Endothelial cell of umbilical vein (primary cell): ENCODE data around the gene UBR3. TPM values are rescaled to one million over a fixed set of nuclear protein-coding genes. Genes with fewer than 3 reads are reported as not detected.

Source experiments
- BruUV-seq: library from RNA; stranded (reverse); fragments of 400-500 nt; replicated peaks from 2 replicates; lab custom pipeline; 2021; lab: Mats Ljungman, UMichigan
- CTCF ChIA-PET: fragments of 300-600, 350-600 bp; sonication (Branson Sonifier 250); formaldehyde crosslinking; loops from one replicate; lab custom pipeline; 2021; ENCODE audit warnings: antibody characterized with exemption, inconsistent platforms; lab: Charles Lee
- POLR2A ChIA-PET: fragments of 300-600, 350-600 bp; sonication (Branson Sonifier 250); formaldehyde crosslinking; loops from one replicate; lab custom pipeline; 2021; ENCODE audit warnings: antibody characterized with exemption, inconsistent platforms; lab: Charles Lee
- DNase-seq: peaks from one replicate; pipeline ENCODE4 v3.0.0-alpha.2; 2011; ENCODE audit warnings: low read depth, low spot score
- FAIRE-seq: peaks from 2 replicates; lab custom pipeline; 2011; peaks lifted over from hg19 to GRCh38; lab: Jason Lieb, UNC
- H2AFZ ChIP-seq: 2 replicates; pipeline ENCODE4 v1.6.0; 2012; ENCODE audit warnings: low read depth, low read length, control low read depth, inconsistent platforms
- H3K27ac ChIP-seq: 2 replicates; pipeline ENCODE4 v1.5.1; 2011; ENCODE audit warnings: low read depth, mild to moderate bottlenecking, control low read depth, low read length, moderate library complexity; ENCODE audit not compliant: insufficient read depth
- H3K27me3 ChIP-seq, 2 experiments: 2 replicates each; pipeline versions ENCODE4 v1.6.0 to v1.6.1; 2011; ENCODE audit warnings: low read length in 2 of 2, mixed read lengths in 1 of 2; ENCODE audit not compliant: control insufficient read depth in 2 of 2, insufficient read depth in 2 of 2
- H3K36me3 ChIP-seq, 2 experiments: 2 replicates in 1 of 2; 3 replicates in 1 of 2; pipeline ENCODE4 v1.5.1; 2011; ENCODE audit warnings: low read length in 2 of 2, mild to moderate bottlenecking in 1 of 2, moderate library complexity in 1 of 2; ENCODE audit not compliant: control insufficient read depth in 2 of 2, insufficient read depth in 2 of 2; ENCODE audit errors: extremely low read depth in 1 of 2
- H3K4me1 ChIP-seq: 3 replicates; pipeline ENCODE4 v1.5.1; 2011; ENCODE audit warnings: mild to moderate bottlenecking, low read length; ENCODE audit not compliant: control insufficient read depth, insufficient read depth; ENCODE audit errors: extremely low read depth
- H3K4me2 ChIP-seq: 2 replicates; pipeline ENCODE4 v1.6.1; 2011; ENCODE audit warnings: low read length, control low read depth, mixed read lengths; ENCODE audit not compliant: insufficient read depth
- H3K4me3 ChIP-seq, 3 experiments: fragments of 200-600 bp in 1 of 3; sonication (generic), shearing (Covaris generic) in 1 of 3; replicated peaks in 1 of 3; 2 replicates each; pipeline ENCODE4 v1.5.1; 2011 to 2016; ENCODE audit warnings: control low read depth in 3 of 3, low read length in 3 of 3, mild to moderate bottlenecking in 2 of 3, inconsistent platforms in 1 of 3, low read depth in 1 of 3, moderate library complexity in 1 of 3; ENCODE audit not compliant: insufficient read depth in 1 of 3
- H3K79me2 ChIP-seq: 2 replicates; pipeline ENCODE4 v1.6.0; 2012; ENCODE audit warnings: low read length, inconsistent platforms; ENCODE audit not compliant: control insufficient read depth, insufficient read depth
- H3K9ac ChIP-seq: replicated peaks from 2 replicates; pipeline ENCODE3; 2011; ENCODE audit warnings: low read length, control low read depth; ENCODE audit not compliant: insufficient read depth; ENCODE audit errors: extremely low read depth
- H3K9me1 ChIP-seq: replicated peaks from 3 replicates; pipeline ENCODE4 v1.6.0; 2011; ENCODE audit warnings: mild to moderate bottlenecking, low read length; ENCODE audit not compliant: control insufficient read depth, insufficient read depth; ENCODE audit errors: extremely low read depth
- H3K9me3 ChIP-seq: replicated peaks from 2 replicates; pipeline ENCODE4 v1.5.1; 2012; ENCODE audit warnings: low read length, inconsistent platforms; ENCODE audit not compliant: control insufficient read depth, insufficient read depth
- H4K20me1 ChIP-seq: replicated peaks from 2 replicates; pipeline ENCODE3; 2011; ENCODE audit warnings: mild to moderate bottlenecking, low read length; ENCODE audit not compliant: control insufficient read depth, insufficient read depth; ENCODE audit errors: extremely low read depth
- FOS ChIP-seq: IDR thresholded peaks from 2 replicates; pipeline ENCODE4 v1.6.1; 2011; ENCODE audit warnings: mild to moderate bottlenecking, low read length, moderate library complexity, borderline replicate concordance; ENCODE audit not compliant: insufficient read depth
- POLR2A ChIP-seq: IDR thresholded peaks from 2 replicates; pipeline ENCODE4 v1.6.1; 2012; ENCODE audit warnings: low read depth, mild to moderate bottlenecking, control low read depth, low read length
- dilution Hi-C: fragments of 300-500 bp; cut with MboI; formaldehyde crosslinking; loops from one replicate; pipeline ENCODE4 v1.15.0; 2019; ENCODE audit warnings: low sequenced_read_pairs; ENCODE audit not compliant: extremely low pct_ligation_motif_present
- intact Hi-C: fragments of 100-400 bp; cut with micrococcal nuclease; formaldehyde crosslinking; loops from one replicate; pipeline ENCODE4 v1.10.0; 2022
- polyA plus RNA-seq, 4 experiments: library from polyadenylated mRNA; depleted of rRNA in 3 of 4; stranded (reverse) in 3 of 4; unstranded in 1 of 4; fragments of >200 nt; gene quantifications; 2 replicates each; pipeline versions ENCODE4 v1.2.1 to v1.2.3, GENCODE V29; 2011 to 2012; ENCODE audit warnings: missing spikeins in 1 of 4
- total RNA-seq: library from RNA; stranded (reverse); gene quantifications from 2 replicates; pipeline ENCODE4 v1.2.3, GENCODE V29; 2021
- TF ChIP-seq, protein P1 (sequence below): IDR thresholded peaks from 2 replicates; pipeline ENCODE4 v1.6.1; 2011; ENCODE audit not compliant: insufficient read depth, insufficient read length
- TF ChIP-seq, protein P2 (sequence below), 2 donors: IDR thresholded peaks; 1 replicate in 1 of 2; 2 replicates in 1 of 2; pipeline ENCODE4 v1.5.1; 2011; ENCODE audit warnings: low read length in 2 of 2, mild to moderate bottlenecking in 2 of 2, moderate library complexity in 2 of 2, control low read depth in 1 of 2, inconsistent platforms in 1 of 2, low read depth in 1 of 2; ENCODE audit not compliant: insufficient read depth in 1 of 2; ENCODE audit errors: extremely low read depth in 1 of 2

The UBR3 gene
- total and polyA plus RNA-seq, 2 donors (not counting 3 experiments of a cell fraction or from before 2014, with no cell fraction given): 5.3 to 27.5 TPM

DNA sequence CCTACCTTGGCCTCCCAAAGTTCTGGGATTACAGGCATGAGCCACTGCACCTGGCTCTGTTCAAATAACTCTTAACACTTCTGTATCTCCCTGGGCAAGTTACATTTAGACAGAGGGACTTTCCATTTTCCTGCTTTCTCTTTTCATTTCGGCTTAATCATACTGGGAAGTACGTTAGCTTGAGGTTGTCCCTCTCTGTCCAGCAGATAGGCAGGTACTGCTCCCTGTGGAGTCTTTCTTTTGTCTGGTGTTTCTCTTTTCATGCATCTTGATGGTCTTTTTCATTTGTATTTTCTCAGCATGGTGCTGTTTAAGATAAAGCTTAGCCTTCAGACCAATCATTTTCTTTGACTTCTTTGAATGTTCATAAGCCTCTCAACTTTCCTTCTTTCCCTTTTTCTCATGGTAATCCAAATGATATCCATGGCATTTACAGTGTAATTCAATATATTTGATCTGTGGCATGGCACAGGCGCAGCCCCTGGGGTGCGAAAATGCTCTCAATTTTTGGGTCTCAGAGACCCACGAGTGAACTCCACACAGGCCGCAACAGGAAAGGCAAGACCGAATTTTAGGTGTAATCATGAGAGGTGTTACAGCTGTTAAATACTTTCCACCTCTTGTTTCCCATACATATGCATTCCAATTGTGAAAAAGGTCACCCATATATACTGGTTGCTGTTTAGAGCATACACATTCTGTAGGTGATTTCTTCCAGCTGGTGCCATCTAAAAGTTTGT is 250.7 kb downstream of the UBR3 start:
- H4K20me1 ChIP-seq: no peaks in the 10 kb centered on the region
- no peak overlapping the region for H3K27ac ChIP-seq
- no peak overlapping the region for H3K4me2 ChIP-seq
- H2AFZ ChIP-seq: no peak overlapping the region
- DNase-seq: no peak
- no peak overlapping the region for H3K9ac ChIP-seq
- H3K4me3 ChIP-seq: no peak overlapping the region
- TF ChIP-seq, protein P1, sequence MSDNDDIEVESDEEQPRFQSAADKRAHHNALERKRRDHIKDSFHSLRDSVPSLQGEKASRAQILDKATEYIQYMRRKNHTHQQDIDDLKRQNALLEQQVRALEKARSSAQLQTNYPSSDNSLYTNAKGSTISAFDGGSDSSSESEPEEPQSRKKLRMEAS: no peak
- CTCF ChIA-PET: interaction anchor here (1.5 kb wide), 1 partner anchor 11 kb away, joined by 4 read pairs; no protein-coding TSS in a partner anchor
- FAIRE-seq: no peak
- H3K4me1 ChIP-seq: peaks cover 8% of the 10 kb centered on the region
- POLR2A ChIA-PET: no interaction called here
- no peaks in the 10 kb centered on the region for H3K9me3 ChIP-seq
- no peaks in the 10 kb centered on the region for H3K36me3 ChIP-seq
- no peaks in the 10 kb centered on the region for H3K79me2 ChIP-seq
- no peaks in the 10 kb centered on the region for H3K9me1 ChIP-seq
- intact Hi-C loops (loop anchor here (10.0 kb wide), 1 partner anchor 147 kb away; no protein-coding TSS in a partner anchor), dilution Hi-C loops (no loop called here)
- H3K27me3 ChIP-seq: no peaks in the 10 kb centered on the region
- BruUV-seq: no TSS peak

DNA sequence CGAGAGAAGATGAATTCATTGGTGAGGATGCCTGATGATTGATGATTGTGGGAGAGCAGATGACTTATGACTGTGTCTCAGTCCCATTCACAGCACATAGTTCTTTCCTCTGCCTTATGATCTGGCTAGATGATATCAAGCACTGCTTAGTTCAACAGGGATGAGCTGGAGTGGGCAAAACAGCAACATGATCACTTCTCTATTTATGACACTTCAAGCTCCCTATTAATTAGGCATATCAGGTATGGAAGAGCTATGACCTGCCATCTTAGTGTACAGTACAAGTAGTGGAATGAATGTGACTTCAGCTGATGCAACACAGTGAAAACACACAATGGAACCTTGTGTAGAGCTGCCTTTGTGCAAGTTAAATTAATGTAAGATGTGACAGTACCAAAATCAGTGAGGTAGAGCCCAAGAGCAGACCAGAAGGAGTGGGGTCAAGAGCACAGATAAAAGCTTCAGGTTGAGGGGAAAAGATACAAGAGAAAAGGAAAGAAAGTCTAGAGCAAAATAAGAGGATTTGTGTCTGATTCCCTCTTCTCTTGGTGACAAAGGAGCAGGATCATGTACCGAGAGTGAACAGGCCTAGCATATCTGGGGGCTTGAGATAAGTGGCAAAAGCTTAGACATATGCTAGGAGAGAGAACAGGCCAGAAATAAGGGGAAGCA is 257.7 kb downstream of the UBR3 start:
- TF ChIP-seq POLR2A (no peak), FOS (no peak)
- TF ChIP-seq, protein P2, sequence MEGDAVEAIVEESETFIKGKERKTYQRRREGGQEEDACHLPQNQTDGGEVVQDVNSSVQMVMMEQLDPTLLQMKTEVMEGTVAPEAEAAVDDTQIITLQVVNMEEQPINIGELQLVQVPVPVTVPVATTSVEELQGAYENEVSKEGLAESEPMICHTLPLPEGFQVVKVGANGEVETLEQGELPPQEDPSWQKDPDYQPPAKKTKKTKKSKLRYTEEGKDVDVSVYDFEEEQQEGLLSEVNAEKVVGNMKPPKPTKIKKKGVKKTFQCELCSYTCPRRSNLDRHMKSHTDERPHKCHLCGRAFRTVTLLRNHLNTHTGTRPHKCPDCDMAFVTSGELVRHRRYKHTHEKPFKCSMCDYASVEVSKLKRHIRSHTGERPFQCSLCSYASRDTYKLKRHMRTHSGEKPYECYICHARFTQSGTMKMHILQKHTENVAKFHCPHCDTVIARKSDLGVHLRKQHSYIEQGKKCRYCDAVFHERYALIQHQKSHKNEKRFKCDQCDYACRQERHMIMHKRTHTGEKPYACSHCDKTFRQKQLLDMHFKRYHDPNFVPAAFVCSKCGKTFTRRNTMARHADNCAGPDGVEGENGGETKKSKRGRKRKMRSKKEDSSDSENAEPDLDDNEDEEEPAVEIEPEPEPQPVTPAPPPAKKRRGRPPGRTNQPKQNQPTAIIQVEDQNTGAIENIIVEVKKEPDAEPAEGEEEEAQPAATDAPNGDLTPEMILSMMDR (IDR thresholded peaks at IDR 0.05; ENCODE audit: extremely low read depth in 1 of 2, insufficient read depth in 1 of 2, low read depth in 1 of 2, low read length in 2 of 2): no peak
- ChIA-PET POLR2A (no interaction called here), CTCF (interaction anchor here (1.0 kb wide), 1 partner anchor 71 kb away, joined by 3 read pairs; no protein-coding TSS in a partner anchor)
- Histone ChIP-seq H2AFZ (no peak overlapping the region), H3K79me2 (no peaks in the 10 kb centered on the region), H3K9ac (no peak overlapping the region), H3K27ac (no peak overlapping the region), H3K36me3 (peaks cover 0 to 2% of the 10 kb centered on the region in 2 experiments), H3K9me1 (peaks cover 3% of the 10 kb centered on the region), H4K20me1 (no peaks in the 10 kb centered on the region), H3K9me3 (no peaks in the 10 kb centered on the region), H3K4me1 (peaks cover 5% of the 10 kb centered on the region), H3K4me3 (no peak overlapping the region), H3K4me2 (no peak overlapping the region), H3K27me3 (no peaks in the 10 kb centered on the region)
- no TSS peak for BruUV-seq
- intact Hi-C loops (no loop called here), dilution Hi-C loops (no loop called here)
- FAIRE-seq (no peak), DNase-seq (no peak)
